Esophagus mucosa (tissue), 1 donor: ENCODE measurements around the gene TRAF3. TPM values are rescaled to one million over a fixed set of nuclear protein-coding genes. Genes with fewer than 3 reads are reported as not detected.
"Not testable (repeated sequence)": the region's sequence is repeated elsewhere in the genome, so short reads cannot be mapped to it uniquely, and the experiment has no call there.

ENCODE experiments used
- ATAC-seq: fragments of 200-7000 bp; cut with Tn5 transposase; one replicate; pipeline ENCODE4 v1.9.1; 2020
- total RNA-seq: library from RNA; stranded (reverse); gene quantifications from one replicate; pipeline ENCODE4 v1.2.4, GENCODE V29; 2023
- donor health status: DM: yes; HTN: yes; CAD: no.

Gene TRAF3
- total RNA-seq, 1 donor from 2014 or later = 15.1 TPM

DNA sequence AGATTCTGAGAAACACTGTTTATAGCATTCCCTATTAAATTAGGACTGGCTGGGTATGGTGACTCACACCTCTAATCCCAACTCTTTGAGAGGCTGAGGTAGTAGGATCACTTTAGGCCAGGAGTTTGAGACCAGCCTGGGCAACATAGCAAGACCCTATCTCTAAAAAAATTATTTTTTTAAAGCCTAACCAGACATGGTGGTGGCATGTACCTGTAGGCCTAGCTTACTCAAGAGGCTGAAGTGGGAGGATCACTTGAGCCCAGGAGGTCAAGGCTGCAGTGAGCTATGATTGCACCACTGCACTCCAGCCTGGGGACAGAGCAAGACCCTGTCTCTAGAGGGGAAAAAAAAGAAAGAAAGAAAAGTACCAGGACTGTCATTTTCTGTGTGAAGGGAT is 119.5 kb downstream of the TRAF3 start:
- ATAC-seq = not testable (repeated sequence)

DNA sequence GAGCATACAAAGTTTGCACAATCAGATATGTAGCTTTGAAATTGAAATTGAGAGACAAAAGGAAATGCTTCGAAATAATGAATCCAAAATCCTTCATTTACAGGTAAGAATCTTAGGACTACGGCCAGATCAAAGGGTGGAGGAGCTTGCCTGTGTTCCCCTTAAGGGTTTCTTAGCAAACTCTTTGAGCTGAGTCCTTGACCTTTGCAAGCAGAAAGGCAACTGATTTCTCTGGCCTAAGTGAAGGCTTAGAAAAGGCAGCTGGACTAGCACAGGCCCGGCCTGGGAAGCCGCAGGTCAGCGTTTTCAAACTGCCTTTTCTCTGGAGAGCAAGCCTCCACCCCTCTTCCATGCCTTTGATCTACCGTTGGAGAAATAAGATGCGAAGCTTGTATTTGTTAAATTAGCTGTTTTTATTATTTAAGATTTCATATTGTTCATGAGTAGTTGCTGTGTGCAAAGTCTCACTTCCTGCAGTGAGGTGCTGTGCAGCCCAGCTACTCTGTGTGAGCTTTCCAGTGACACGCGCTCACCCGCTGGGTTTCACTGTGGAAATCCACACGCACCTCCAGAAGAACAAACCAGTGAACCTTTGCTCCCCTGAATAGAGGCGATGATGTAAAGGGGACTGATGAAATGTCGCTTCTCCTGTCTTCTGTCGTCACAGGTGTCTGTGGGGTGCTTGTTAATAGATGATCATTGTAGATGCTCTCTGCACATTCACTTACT is 120.2 kb downstream of the TRAF3 start:
- ATAC-seq = no peak

DNA sequence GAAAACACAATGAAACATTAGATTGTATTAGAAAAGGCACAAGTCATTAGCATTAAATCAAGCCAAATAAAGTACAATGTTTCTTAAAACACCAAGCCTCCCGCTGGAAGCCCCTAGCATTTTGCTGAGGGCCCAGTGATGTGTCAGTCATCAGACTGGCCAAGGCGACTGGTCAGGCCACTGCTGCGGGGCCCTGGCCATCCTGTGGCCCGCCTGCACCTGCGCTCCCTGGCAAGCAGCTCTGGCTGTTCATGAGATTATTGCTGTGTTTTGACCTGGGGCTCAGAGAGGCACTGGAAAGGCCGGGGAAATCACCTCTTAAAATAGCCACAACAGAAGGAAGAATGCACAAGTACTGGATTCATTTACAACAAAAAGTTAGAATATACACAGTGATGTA is 121.0 kb downstream of the TRAF3 start:
- no peak for ATAC-seq

DNA sequence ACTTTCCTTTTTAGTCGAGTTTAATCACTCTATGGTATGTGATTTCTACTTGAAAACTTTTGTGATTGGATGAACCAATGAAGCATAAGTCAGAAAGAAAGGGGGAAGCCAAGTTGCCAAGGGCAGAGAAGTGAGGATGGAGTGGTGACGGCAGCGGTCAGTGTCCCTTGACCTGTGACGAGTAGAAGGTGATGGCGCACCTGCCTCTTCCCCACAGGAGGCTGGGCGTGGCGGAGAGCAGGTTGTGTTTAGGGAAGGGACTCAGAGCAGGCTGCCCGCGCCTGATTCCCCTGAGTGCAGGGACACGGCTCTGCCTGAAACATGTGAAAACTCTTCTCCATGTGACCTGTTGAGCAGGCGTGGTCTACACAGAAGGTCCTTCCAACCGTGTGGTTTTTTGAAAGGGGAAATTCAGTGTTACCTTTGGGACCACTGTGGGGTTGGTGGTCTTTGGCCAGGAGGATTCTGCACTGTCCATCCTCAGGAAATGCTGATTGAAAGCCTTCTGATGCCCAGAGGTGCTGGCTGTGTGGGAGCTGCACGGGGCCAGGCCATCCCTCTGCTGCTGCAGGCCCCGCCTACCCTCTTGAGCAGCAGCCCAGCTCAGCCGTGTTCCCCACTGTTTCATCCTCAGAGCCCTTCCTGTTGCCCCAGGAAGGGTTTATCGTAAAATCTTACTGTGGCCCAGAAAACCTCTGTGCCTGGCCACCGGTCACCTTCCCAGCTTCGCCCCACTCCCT is 121.7 kb downstream of the TRAF3 start:
- ATAC-seq = no peak

DNA sequence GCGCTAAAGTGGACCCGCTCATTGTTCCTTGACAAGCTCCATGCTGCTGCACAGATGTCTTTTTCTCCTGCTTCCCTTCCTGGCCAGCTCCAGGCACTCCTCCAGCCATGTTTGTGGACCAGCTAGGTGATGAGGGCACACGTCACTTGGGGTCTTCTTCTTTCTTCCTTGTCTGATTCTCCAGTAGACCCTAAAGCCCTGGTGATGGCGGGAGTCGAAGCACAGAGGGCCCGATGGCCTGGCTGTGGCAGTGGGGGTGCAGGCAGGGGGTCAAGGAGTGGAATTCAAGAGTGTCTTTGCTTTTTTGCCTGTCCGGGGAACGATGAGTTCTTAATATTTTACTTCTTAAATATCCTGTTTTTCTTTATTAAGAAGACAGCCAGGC is 122.3 kb downstream of the TRAF3 start:
- ATAC-seq = no peak

DNA sequence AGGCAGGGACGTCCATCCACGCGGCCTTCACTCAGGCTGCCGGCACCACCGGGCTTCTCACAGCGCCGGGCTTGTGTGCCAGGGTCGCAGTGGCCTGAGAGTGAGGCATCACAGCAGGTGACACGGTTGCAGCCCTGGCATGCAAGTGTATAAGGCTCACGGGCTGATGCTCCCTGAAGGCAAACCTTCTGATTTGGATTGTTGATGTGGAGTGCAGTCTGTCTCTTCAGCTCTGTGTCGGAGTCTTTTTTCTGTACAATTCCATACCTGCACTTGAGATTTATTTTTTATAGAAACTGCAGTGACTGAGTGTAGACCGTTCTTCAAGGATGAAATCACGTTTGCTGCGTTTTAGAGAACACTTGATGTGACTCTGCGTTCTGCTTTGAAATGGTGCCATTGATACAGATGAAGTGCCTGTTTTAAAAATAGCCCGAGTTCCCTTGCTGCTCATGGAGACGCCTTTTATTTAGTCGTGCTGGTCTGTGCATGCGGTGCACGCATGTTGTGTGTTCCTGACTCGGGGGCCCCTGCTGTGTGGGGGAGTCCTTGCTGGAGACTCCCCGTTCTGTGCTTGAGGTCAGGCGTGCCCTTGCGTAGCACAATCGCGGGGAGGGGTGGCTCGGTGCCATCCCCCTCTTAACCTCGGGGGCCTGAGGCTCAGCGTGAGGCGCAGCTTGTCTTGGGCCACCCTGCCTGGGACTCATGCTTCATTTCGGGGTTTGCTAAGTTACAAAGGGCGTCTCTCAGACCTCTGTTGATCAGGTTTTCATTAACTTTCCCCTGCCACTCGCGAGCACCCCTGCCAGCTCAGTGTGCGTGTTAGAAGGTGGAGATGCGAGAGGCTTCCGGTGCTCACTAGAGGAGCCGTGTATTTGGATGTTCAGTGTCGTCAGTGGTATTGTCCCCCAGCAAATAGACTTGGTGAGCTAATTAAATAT is 123.7 kb downstream of the TRAF3 start:
- peak; percentile 24 for ATAC-seq

DNA sequence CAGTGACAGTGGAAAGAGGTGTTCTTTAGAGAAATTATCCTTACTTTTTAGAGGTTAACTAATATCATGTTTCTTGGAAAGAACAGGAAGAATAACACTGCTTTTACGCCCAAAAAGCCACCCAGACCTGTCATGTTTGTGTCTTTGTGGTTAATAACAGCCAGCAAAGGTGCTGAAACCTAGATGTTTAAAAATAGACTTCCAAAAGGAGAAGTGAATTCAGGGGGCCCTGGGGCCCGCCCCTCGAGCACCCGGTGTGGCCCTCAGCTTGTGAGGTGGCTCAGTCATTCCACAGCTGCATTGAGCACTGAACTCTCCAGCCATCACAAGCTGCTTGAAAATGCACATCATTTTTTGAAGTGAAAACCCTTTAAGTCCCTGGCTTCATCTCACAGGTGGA is 124.4 kb downstream of the TRAF3 start:
- peak; percentile 54 for ATAC-seq

DNA sequence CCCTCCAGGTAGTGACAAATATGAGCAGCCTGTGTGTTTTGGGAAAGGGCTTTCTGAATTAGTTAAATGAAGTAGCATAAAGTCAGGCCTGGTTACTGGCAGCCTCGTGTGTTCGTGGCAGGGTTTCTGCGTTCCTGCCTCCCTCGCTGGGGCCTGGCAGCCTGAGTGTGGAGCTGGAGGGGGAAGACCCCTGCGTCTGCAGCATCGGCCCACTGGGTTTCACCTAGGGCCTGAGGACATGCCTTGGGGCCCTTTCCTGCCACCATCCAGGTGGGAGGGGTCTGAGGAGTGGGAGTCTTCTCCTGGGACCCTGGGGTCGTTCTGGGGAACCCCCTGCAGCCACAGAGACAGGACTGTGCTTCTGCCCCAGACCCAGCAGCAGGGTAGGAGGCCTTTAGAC is 124.8 kb downstream of the TRAF3 start:
- no peak for ATAC-seq

DNA sequence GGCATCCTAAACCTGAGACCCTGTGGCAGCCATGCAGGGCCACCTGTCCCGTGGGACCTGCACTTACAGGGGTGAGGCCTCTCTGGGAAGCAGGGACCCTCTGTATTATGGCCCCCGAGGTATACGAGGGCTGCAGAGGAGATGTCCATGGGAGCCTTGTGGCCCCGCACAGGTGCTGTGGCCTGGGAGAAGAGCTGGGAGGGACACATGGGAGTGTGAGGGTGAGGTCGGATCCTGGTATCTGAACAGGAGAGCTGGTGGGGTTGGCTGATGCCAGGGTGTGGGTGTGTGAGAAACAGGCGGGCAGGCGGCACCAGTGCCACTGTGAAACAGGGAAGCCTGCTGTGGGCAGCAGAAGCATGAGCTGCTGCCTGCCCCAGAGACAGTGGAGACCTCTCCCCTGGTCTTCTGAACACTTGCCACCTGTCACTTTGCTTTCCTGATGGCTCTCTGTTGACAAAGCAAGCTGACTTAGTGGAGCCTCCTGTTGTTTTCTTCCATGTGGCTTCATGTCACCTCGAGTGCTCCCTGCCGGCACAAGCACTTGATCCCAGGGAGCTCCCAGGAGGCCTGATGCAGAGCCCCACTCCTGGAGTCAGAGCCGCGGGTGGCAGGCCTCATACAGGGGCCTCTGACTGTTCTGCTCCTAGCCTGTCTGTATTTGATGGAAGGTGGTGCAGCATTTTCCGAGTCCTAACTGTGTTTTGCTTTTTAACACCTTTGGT is 125.4 kb downstream of the TRAF3 start:
- peak; percentile 6 for ATAC-seq

DNA sequence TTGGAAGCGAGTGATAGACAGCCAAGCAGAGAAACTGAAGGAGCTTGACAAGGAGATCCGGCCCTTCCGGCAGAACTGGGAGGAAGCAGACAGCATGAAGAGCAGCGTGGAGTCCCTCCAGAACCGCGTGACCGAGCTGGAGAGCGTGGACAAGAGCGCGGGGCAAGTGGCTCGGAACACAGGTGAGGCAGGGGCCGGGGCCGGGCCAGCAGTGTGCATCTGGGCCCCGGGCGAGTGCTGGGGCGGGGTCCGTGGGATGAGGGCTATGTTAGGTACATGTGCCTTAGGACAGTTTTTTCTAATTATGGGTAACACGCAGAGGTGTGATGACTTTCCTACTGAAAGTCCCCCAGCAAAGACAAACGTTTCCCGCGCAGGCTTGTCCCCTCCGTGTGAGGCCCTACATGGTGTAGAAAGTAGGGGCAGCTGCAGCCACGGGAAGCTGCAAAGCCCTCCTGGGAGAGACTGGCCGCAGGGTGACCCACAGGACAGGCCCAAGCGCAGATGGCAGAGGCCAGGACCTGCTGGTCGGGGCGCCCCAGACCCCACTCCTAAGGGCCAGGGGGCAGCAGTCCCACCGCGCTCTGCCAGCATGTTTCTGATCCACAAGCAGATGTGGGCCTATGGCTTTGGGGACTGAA is 126.1 kb downstream of the TRAF3 start:
- ATAC-seq = no peak

DNA sequence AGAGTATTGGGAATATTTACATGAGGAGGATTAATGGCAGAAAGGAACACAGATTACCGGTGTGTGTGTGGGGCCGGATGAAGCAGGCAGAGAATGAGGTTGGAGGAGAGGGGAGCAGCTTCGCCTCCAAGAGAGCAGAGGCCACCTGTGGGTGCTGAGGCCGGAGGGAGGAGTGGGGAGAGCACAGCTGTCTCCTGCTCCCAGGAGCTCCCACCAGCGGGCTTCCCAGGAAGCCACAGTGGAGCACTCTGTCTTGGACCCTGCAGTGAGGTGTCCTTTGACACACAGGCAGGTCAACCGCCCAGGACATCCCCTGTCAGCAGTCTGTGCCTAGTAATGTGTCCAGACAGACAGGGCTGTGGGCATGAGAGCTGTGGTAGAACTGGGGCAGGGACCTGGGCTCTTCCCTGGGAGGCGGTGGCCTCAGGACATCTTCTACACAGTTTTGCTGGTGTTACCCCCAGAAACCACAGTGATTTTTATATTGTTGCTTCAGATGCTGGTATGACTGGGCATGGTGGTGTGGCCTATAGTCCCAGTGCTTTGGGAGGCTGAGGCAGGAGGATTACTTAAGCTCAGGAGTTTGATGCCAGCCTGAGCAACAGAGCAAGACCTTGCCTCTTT is 126.8 kb downstream of the TRAF3 start:
- no peak for ATAC-seq

DNA sequence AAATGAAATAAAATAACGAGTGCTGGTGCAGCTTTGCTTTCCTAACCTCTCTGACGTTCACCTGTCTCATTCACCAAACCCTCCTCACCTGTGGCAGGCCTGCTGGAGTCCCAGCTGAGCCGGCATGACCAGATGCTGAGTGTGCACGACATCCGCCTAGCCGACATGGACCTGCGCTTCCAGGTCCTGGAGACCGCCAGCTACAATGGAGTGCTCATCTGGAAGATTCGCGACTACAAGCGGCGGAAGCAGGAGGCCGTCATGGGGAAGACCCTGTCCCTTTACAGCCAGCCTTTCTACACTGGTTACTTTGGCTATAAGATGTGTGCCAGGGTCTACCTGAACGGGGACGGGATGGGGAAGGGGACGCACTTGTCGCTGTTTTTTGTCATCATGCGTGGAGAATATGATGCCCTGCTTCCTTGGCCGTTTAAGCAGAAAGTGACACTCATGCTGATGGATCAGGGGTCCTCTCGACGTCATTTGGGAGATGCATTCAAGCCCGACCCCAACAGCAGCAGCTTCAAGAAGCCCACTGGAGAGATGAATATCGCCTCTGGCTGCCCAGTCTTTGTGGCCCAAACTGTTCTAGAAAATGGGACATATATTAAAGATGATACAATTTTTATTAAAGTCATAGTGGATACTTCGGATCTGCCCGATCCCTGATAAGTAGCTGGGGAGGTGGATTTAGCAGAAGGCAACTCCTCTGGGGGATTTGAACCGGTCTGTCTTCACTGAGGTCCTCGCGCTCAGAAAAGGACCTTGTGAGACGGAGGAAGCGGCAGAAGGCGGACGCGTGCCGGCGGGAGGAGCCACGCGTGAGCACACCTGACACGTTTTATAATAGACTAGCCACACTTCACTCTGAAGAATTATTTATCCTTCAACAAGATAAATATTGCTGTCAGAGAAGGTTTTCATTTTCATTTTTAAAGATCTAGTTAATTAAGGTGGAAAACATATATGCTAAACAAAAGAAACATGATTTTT is 128.2 kb downstream of the TRAF3 start:
- no peak for ATAC-seq

DNA sequence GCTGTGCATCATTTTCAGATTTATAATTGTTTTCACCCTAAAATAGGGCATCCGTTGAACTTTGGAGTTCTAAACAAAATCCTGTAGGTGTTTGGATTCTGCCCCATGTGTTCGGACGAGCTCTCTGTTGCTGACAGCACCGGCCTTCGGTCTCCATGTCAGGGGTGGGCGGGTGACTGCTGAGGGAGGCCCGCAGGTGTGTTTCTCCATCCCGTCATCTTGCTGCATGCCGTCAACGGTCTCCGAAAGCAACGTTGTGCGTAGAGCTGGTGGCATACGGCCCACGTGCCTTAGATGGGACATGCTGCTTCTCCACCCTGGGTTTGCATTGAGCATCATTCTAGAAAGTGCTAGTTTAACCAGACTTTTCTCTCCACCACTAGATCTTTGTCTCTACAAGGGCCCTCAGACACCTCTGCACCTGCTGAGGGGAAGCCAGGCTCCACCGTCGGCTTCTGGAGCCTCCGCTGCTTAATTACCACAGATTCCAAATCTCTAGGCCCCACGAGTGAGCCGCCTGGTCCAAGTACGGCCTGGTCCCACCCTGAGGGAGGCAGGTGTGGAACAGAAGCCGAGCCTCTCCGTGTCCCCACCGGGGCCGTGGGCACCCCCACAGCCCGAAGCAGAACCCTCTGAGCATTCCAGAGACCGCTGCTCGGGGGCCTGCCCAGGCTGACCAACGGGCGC is 129.5 kb downstream of the TRAF3 start:
- ATAC-seq = no peak

DNA sequence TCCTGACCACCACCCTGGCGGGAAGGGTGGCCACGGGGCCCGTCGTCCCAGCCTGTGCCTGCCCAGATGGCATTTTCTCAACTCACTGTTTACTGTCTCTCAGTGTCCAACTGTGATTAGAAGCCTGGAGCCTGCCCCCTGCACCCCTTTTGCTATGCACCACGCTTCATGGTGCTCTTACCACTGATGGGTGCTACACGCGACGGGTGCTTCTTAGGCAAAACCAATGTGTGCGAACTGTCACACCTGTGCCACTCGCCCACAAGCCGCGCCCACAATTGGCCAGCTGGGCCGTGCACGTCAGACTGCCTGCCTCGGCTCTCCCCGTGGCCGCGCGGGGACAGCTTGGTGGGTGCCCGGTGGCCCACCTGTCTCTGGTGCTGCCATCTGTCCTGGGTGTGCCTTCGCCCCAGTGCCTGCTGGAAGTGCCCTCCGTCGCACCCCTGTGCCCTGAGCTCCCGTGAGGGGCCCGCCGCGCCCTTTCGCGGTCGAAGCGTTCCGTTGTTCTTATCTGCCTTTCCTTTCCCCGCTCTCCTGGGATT is 130.1 kb downstream of the TRAF3 start:
- no peak for ATAC-seq

DNA sequence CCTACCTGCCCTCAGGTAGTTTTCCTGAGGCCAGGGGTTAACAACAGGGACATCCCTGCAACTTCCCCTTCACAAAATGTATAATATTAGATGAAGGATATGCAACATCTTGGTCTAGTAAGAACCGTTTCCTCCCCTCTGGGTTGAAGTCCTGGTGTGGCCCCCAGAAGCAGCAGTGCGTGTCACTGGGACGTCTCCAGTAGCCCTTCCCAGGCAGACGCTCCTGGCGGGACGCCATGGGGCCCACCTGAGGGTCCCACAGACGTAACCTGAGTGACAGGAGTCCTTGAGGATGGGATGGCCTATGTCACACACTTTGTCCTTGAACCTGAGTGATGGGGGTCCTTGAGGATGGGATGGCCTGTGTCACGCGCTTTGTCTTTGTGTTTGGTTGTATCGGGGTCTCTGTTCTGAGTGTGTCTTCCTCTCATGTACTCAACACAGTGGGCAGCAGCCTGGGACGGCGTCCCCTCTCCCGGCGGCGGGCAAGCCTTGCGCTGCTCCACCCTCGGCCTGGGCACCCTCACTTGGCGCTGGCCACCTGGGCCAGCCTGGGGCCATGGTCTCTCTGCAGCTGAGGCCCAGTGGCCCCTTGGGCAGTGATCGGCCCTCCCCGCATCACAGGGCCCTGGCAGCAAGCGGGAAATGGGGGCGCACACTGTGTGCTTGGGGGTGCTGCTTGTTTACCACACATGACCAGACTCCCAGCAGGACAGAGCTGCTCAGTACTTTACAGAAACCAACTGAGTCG is 130.9 kb downstream of the TRAF3 start:
- ATAC-seq = no peak

DNA sequence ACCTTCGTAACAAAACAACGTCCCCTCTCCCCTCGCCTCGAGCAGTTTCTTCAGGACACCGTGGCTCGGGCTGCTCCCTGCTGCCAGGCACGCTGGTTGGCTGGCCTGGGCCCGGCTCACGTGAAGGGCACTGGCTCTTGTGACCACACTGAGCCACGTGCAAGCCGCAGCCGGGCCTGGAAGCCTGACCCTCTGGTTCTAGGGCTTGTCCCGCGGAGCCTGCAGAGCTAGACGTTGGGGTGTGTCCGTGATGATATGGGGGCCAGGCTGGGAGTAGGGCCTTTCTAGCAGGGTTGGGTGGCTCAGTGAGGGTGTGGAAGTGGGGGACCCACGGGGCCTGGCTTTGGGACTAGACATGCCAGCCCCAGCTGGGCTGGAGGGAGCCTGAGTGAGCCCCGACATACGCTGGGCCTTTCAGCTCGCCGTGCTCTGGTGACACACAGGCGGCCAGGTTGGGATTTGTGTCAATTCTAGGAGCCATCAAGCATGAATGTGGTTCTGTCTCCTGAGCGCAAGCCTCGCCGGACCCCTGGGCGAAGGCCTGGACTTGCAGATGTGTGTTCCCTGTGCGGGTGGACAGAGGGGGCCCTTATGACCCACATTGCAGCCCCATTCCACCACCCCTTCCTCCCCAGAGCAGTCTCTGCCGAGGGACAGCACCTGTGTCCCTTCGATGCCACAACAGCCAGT is 131.7 kb downstream of the TRAF3 start:
- peak; percentile 3 for ATAC-seq

DNA sequence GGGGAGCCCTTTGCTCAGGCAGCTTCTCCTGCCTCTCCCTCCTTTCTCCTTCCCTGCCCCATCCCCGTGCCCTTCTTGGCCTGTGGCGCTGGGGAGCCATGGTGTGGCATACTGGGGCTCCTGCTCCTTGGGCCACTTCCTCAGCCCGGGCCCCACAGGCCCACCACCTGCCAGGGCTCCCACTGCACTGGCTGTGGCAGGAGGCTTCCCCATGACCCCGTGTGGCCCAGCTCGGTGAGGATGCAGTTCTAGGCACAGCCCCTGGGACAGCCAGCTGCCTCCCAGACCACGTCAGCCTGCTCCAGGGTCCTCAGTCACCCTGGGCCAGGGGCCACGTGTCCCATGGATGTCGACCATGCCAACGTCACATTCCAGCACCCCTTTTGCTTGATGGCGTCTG is 132.2 kb downstream of the TRAF3 start:
- no peak for ATAC-seq

DNA sequence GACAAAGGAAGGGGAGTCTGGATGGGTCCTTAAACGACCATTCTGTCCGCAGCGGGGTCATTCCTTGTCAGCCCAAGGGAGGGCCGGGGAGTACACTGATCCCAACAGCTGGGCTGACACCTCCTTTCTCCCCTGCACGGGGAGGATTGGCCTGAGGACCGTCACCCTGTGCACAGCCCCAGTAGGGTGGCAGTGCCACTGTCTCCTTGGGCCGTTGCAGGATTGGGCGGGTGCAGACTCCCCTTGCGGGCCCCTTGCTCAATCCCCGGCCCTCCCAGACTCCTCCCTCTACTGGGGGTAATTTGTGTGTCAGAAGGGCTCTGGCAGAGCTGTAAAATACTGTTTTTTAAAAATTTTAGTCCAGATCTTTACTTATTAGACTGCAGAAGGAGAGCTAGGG is 132.7 kb downstream of the TRAF3 start:
- no peak for ATAC-seq
